HG02852 (cell line): ENCODE data around the gene CLEC10A.
"Not testable (repeated sequence)": the region's sequence is repeated elsewhere in the genome, so short reads cannot be mapped to it uniquely, and the experiment has no call there.

Experiments
- ATAC-seq: cut with Tn5 transposase; IDR thresholded peaks from one replicate; pipeline ENCODE4 v1.9.1; 2021; ENCODE audit warnings: mild to moderate bottlenecking, moderate library complexity; ENCODE audit not compliant: unreplicated experiment

Gene CLEC10A

GRCh38 chr17:7108981-7109380 lies 28.9 kb upstream of the CLEC10A start:
- ATAC-seq = no peak

- no peak for ATAC-seq
Observed at GRCh38 chr17:7108560-7108925, 28.5 kb upstream of the CLEC10A start.

- no peak for ATAC-seq
Observed at GRCh38 chr17:7107795-7108559, 27.9 kb upstream of the CLEC10A start.

- no peak for ATAC-seq
Observed at GRCh38 chr17:7107012-7107754, 27.1 kb upstream of the CLEC10A start.

GRCh38 chr17:7102421-7102820 lies 22.4 kb upstream of the CLEC10A start:
- ATAC-seq = no peak

- ATAC-seq = no peak
Observed at GRCh38 chr17:7101531-7101930, 21.5 kb upstream of the CLEC10A start.

GRCh38 chr17:7100641-7101379 lies 20.8 kb upstream of the CLEC10A start:
- ATAC-seq = not testable (repeated sequence)

- no peak for ATAC-seq
Observed at GRCh38 chr17:7098802-7099459, 18.9 kb upstream of the CLEC10A start.

- ATAC-seq = no peak
Observed at GRCh38 chr17:7097940-7098339, 17.9 kb upstream of the CLEC10A start.

GRCh38 chr17:7095625-7096024 lies 15.6 kb upstream of the CLEC10A start:
- no peak for ATAC-seq

GRCh38 chr17:7094652-7095019 lies 14.6 kb upstream of the CLEC10A start:
- ATAC-seq = no peak

GRCh38 chr17:7091311-7092005 lies 11.4 kb upstream of the CLEC10A start:
- ATAC-seq = not testable (repeated sequence)

GRCh38 chr17:7089570-7089969 lies 9.5 kb upstream of the CLEC10A start:
- not testable (repeated sequence) for ATAC-seq

GRCh38 chr17:7088442-7088841 lies 8.4 kb upstream of the CLEC10A start:
- ATAC-seq = not testable (repeated sequence)

- no peak for ATAC-seq
Observed at GRCh38 chr17:7084088-7084487, 4.0 kb upstream of the CLEC10A start.

- ATAC-seq = no peak
Observed at GRCh38 chr17:7083592-7083991, 3.5 kb upstream of the CLEC10A start.

GRCh38 chr17:7081341-7082062 lies 1.5 kb upstream of the CLEC10A start:
- no peak for ATAC-seq

- no peak for ATAC-seq
Observed at GRCh38 chr17:7080456-7081041, 498 bp upstream of the CLEC10A start.

- ATAC-seq = no peak
Observed at GRCh38 chr17:7078711-7079110, 1.3 kb downstream of the CLEC10A start.
